SK-N-MC (cell line): Measurements from ENCODE around the gene RHEBL1.

Source experiments
- EZH2 ChIP-seq: fragments of 200-600 bp; sonication (generic); IDR thresholded peaks from one replicate; pipeline ENCODE4 v1.6.1; 2017; ENCODE audit warnings: antibody characterized with exemption
- POLR2AphosphoS5 ChIP-seq: IDR thresholded peaks from 2 replicates; pipeline ENCODE4 v1.6.1; 2012; ENCODE audit warnings: mild to moderate bottlenecking, low read depth, low read length, borderline replicate concordance

DNA sequence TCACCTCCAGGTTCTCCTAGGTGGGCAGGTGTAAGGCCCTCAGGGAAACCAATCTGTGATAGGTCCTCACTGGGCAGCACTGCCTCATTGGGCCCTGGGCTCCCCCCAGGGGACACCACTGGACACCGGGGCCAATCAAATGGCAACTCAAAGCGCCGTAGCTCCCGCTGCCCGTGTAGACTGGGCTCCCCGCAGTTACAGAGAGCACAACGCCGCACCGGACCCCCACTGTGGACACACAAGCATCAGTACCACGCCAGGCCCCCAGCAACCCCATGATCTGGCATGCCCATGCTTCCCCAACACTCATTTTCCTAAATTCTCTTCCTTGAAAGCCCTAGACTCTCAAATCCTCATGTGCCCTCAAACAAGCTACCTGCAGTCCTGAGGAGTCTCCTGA, 15.3 kb downstream of the RHEBL1 start:
- TF ChIP-seq EZH2, result no peak
- TF ChIP-seq POLR2AphosphoS5, result no peak
